Measurements from ENCODE around the gene IGFN1. TPM values are rescaled to one million over a fixed set of nuclear protein-coding genes. Genes with fewer than 3 reads are reported as not detected.

Gene IGFN1
- total and polyA plus RNA-seq, 9 donors: 0.05 to 1.6 (median 0.51) TPM; not detected in 2

DNA sequence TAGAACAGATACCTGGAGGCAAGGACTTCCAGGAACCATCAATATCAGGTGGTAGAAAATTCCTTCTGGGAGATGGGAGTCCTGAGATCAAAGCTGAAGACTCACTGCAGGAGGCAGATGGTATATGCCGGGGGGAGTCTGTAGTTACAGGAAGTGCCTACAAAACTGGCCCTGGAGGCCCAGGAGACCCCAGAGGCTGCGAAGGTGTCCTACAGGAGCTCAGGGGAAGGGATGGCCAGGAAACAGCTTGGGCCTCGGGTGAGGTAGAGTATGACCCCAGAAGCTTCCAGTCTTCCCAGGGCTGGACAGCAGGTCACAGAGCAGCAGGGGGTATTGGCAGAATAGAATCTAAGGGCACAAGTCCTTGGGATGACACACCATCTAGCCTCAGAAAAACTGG lies 16.4 kb downstream of the IGFN1 start:
- WGBS, 3 donors: 91 to 92% (median 92%) methylated on average over 3 of the region's 3 CpGs
- H3K4me3 ChIP-seq: no peak overlapping the region
- H3K36me3 ChIP-seq: no peaks in the 10 kb centered on the region
- no peaks in the 10 kb centered on the region for H3K9me3 ChIP-seq
- no peaks in the 10 kb centered on the region for H3K4me1 ChIP-seq (ENCODE audit: insufficient read depth)
- no peak overlapping the region for H3K27ac ChIP-seq
- DNase-seq: peak in 1 of 5 donors; percentile 11
- intact Hi-C loops (cut with DNase I): no loop called here
- no peak for TF ChIP-seq POLR2A (IDR thresholded peaks at IDR 0.05)
- TF ChIP-seq EP300 (IDR thresholded peaks at IDR 0.05): no peak
- TF ChIP-seq, protein P1, sequence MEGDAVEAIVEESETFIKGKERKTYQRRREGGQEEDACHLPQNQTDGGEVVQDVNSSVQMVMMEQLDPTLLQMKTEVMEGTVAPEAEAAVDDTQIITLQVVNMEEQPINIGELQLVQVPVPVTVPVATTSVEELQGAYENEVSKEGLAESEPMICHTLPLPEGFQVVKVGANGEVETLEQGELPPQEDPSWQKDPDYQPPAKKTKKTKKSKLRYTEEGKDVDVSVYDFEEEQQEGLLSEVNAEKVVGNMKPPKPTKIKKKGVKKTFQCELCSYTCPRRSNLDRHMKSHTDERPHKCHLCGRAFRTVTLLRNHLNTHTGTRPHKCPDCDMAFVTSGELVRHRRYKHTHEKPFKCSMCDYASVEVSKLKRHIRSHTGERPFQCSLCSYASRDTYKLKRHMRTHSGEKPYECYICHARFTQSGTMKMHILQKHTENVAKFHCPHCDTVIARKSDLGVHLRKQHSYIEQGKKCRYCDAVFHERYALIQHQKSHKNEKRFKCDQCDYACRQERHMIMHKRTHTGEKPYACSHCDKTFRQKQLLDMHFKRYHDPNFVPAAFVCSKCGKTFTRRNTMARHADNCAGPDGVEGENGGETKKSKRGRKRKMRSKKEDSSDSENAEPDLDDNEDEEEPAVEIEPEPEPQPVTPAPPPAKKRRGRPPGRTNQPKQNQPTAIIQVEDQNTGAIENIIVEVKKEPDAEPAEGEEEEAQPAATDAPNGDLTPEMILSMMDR (IDR thresholded peaks at IDR 0.05): no peak
- no peaks in the 10 kb centered on the region for H3K27me3 ChIP-seq

DNA sequence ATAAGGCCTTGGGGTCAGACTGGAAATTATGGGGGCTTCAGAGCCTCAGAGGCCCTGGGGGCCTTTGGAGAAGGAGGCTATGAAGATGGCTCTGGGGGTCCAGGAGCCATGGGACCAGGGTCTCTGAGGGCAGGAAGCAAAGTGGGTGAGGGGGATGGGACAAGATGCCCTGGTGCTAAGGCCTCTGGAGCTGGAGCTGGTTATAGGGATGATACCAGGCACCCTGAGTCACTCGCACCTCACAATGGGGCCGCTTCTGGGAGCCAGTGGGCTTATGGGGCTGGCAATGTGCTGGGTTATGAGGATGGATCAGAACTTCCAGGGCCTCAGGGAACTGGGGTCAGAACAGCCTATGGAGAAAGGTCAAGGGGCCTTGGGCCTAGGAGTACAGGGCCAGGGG lies 17.6 kb downstream of the IGFN1 start:
- peak in 1 of 5 donors; percentile 14 for DNase-seq
- Histone ChIP-seq H3K36me3 (no peaks in the 10 kb centered on the region), H3K4me3 (no peak overlapping the region), H3K9me3 (no peaks in the 10 kb centered on the region), H3K27me3 (no peaks in the 10 kb centered on the region), H3K4me1 (ENCODE audit: insufficient read depth) (no peaks in the 10 kb centered on the region), H3K27ac (no peak overlapping the region)
- intact Hi-C loops (cut with DNase I): no loop called here
- TF ChIP-seq EP300 (IDR thresholded peaks at IDR 0.05): no peak
- TF ChIP-seq, protein P1 (IDR thresholded peaks at IDR 0.05): no peak
- no peak for TF ChIP-seq POLR2A (IDR thresholded peaks at IDR 0.05)
- WGBS, 3 donors: 98 to 100% (median 100%) methylated on average over 2 of the region's 2 CpGs

DNA sequence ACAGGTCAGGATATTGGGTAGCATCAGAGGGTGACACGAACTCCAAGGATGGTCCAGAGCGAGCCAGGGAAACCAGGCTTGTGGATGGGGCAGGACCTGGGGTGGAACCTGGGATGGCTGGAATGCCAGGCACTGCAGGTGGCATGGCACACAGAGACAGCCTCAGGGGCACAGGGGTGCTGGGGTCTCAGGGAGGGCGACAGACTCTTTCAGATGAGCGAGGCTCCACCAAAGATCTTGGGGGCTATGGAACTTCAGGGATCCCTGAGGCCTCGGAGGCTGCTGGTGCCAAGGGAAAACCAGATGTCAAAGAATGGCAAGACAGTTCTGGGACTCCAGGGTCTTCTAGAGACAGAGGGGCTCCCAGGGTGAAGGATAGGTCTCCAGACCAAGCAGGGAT lies 21.4 kb downstream of the IGFN1 start:
- H3K4me3 ChIP-seq: no peak overlapping the region
- WGBS, 3 donors: 94 to 97% (median 95%) methylated on average over 5 of the region's 5 CpGs
- no peaks in the 10 kb centered on the region for H3K9me3 ChIP-seq
- no peaks in the 10 kb centered on the region for H3K36me3 ChIP-seq
- DNase-seq: peak in 1 of 5 donors; percentile 10
- no peak for TF ChIP-seq POLR2A (IDR thresholded peaks at IDR 0.05)
- H3K27me3 ChIP-seq: no peaks in the 10 kb centered on the region
- intact Hi-C loops (cut with DNase I): no loop called here
- H3K27ac ChIP-seq: no peak overlapping the region
- H3K4me1 ChIP-seq (ENCODE audit: insufficient read depth): no peaks in the 10 kb centered on the region

DNA sequence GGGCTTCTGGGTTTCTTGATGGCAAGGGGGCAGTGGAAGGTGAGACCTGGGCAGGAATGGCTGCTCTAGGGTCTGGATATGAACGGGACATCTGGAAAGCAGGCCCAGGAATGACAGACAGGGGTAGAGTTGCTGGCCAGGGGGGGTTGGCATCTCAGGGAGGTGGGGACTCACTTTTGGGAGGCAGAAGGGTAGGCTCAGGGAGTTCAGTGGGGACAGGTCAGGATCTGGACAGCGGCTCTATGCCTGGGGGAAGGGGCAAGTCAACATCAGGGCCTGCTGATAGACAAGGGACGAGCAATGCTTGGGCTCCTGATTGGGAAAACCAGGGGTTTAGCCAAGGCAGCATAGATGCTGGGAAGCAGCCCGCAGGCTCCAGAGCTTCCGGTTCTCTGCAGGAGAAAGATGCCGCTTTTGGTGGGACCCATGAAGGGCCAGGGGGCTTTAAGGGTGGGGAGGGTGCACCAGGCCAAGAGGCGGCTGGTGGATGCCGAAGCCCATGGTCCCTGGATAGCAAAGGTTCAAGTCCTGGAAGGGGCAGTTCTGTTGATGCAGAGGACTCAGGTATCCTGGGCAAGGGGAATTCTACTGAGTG lies 21.9 kb downstream of the IGFN1 start:
- 92 to 95% (median 92%) methylated on average over 8 of the region's 8 CpGs for whole genome bisulfite sequencing, 3 donors
- intact Hi-C loops (cut with DNase I): no loop called here
- peak in 2 of 5 donors; percentile 1 to 9 for DNase-seq

More for the DNA sequence above, 21.9 kb downstream of the IGFN1 start:
- Histone ChIP-seq H3K27ac (no peak overlapping the region), H3K4me1 (ENCODE audit: insufficient read depth) (no peaks in the 10 kb centered on the region), H3K4me3 (no peak overlapping the region), H3K9me3 (no peaks in the 10 kb centered on the region), H3K27me3 (no peaks in the 10 kb centered on the region), H3K36me3 (no peaks in the 10 kb centered on the region)
- TF ChIP-seq, protein P1 (IDR thresholded peaks at IDR 0.05): no peak
- TF ChIP-seq EP300 (IDR thresholded peaks at IDR 0.05): no peak
- TF ChIP-seq POLR2A (IDR thresholded peaks at IDR 0.05): no peak
